HG02943 (cell line): Measurements from ENCODE around the gene ZC3H4.

ENCODE experiments used
- ATAC-seq: cut with Tn5 transposase; IDR thresholded peaks from one replicate; pipeline ENCODE4 v1.9.1; 2021; ENCODE audit warnings: mild to moderate bottlenecking, low read depth, moderate library complexity; ENCODE audit not compliant: unreplicated experiment

ZC3H4 gene

GRCh38 chr19:47134545-47134944, 21.0 kb upstream of the ZC3H4 start:
- no peak for ATAC-seq

GRCh38 chr19:47133021-47133471, 19.5 kb upstream of the ZC3H4 start:
- no peak for ATAC-seq

GRCh38 chr19:47132194-47132852, 18.7 kb upstream of the ZC3H4 start:
- ATAC-seq = no peak

GRCh38 chr19:47130589-47131227, 17.1 kb upstream of the ZC3H4 start, which contains the start of gene SAE1:
Gene SAE1 (plus strand): TSS chr19:47130835. CDS start chr19:47130931, 96 bp downstream.
- ATAC-seq = peak; percentile 76

- no peak for ATAC-seq
These were observed 16.6 kb upstream of the ZC3H4 start for GRCh38 chr19:47130120-47130588.

- ATAC-seq = no peak
These were observed 16.0 kb upstream of the ZC3H4 start for GRCh38 chr19:47129579-47129978.

- no peak for ATAC-seq
These were observed 12.0 kb upstream of the ZC3H4 start for GRCh38 chr19:47125669-47125938.

GRCh38 chr19:47124937-47125668, 11.5 kb upstream of the ZC3H4 start:
- no peak for ATAC-seq

GRCh38 chr19:47123406-47123805, 9.8 kb upstream of the ZC3H4 start:
- ATAC-seq = no peak

- no peak for ATAC-seq
These were observed 9.1 kb upstream of the ZC3H4 start for GRCh38 chr19:47122359-47123335.

GRCh38 chr19:47120470-47121067, 7.0 kb upstream of the ZC3H4 start:
- no peak for ATAC-seq

- ATAC-seq = no peak
These were observed 475 bp upstream of the ZC3H4 start for GRCh38 chr19:47113850-47114651.

GRCh38 chr19:47112166-47112996, 1.2 kb downstream of the ZC3H4 start:
- ATAC-seq = peak; percentile 24

GRCh38 chr19:47111682-47112165, 1.9 kb downstream of the ZC3H4 start:
- no peak for ATAC-seq

- no peak for ATAC-seq
These were observed 2.5 kb downstream of the ZC3H4 start for GRCh38 chr19:47111006-47111621.

- ATAC-seq = no peak
These were observed 3.0 kb downstream of the ZC3H4 start for GRCh38 chr19:47110521-47111005.

- no peak for ATAC-seq
These were observed 3.8 kb downstream of the ZC3H4 start for GRCh38 chr19:47109541-47110375.
